HEK293T (cell line): ENCODE measurements around the gene SPARC.

Experiments used
- BHLHE40 ChIP-seq: fragments of 450-650 bp; IDR thresholded peaks from 2 replicates; pipeline ENCODE4 v1.6.1; 2016; ENCODE audit warnings: mild to moderate bottlenecking, moderate library complexity, borderline replicate concordance
- FOXM1 ChIP-seq: fragments of 450-650 bp; IDR thresholded peaks from 2 replicates; pipeline ENCODE4 v1.6.1; 2017; ENCODE audit warnings: mild to moderate bottlenecking, borderline replicate concordance
- HDGF ChIP-seq: fragments of 450-650 bp; IDR thresholded peaks from 2 replicates; pipeline ENCODE4 v1.6.1; 2017; ENCODE audit warnings: antibody characterized with exemption, borderline replicate concordance
- NFRKB ChIP-seq: fragments of 450-650 bp; IDR thresholded peaks from 2 replicates; pipeline ENCODE4 v1.6.1; 2016; ENCODE audit warnings: mild to moderate bottlenecking, moderate library complexity
- PKNOX1 ChIP-seq: fragments of 450-650 bp; IDR thresholded peaks from 2 replicates; pipeline ENCODE4 v1.6.1; 2016
- SP1 ChIP-seq: fragments of 450-650 bp; IDR thresholded peaks from 2 replicates; pipeline ENCODE4 v1.6.1; 2017
- TARDBP ChIP-seq: fragments of 450-650 bp; IDR thresholded peaks from 2 replicates; pipeline ENCODE4 v1.6.1; 2016

- TF ChIP-seq BHLHE40 (no peak), HDGF (no peak), FOXM1 (no peak), NFRKB (no peak), TARDBP (no peak), SP1 (no peak), PKNOX1 (no peak)
Measured at GRCh38 chr5:151624476-151624875, 62.2 kb downstream of the SPARC start.
